GM23338 (cell line): ENCODE data around the gene PLPP4. TPM values are rescaled to one million over a fixed set of nuclear protein-coding genes. Genes with fewer than 3 reads are reported as not detected.

Source experiments
- ATAC-seq: fragments of 200-7000 bp; cut with Tn5 transposase; 3 replicates; pipeline ENCODE4 v1.9.1; 2020
- DNase-seq: peaks from one replicate; pipeline ENCODE4 v3.0.0-alpha.2; 2015; ENCODE audit warnings: low spot score
- H2AFZ ChIP-seq: fragments of 200-600 bp; sonication (generic); 2 replicates; pipeline ENCODE4 v1.8.0; 2016; ENCODE audit warnings: antibody characterized with exemption, mild to moderate bottlenecking, moderate library complexity
- H3F3A ChIP-seq: fragments of 200-600 bp; sonication (generic); replicated peaks from 2 replicates; pipeline ENCODE4 v1.8.0; 2017; ENCODE audit warnings: antibody characterized with exemption, mixed run types, low read depth
- H3K27ac ChIP-seq: fragments of 200-600 bp; sonication (generic); 2 replicates; pipeline ENCODE4 v1.6.1; 2016; ENCODE audit warnings: low read depth
- H3K27me3 ChIP-seq: fragments of 200-600 bp; sonication (generic); 2 replicates; pipeline ENCODE4 v1.8.0; 2016; ENCODE audit warnings: mild to moderate bottlenecking, mixed run types, moderate library complexity; ENCODE audit not compliant: insufficient read depth
- H3K36me3 ChIP-seq: fragments of 200-600 bp; sonication (generic); 2 replicates; pipeline ENCODE4 v1.8.0; 2016; ENCODE audit warnings: mild to moderate bottlenecking; ENCODE audit not compliant: insufficient read depth
- H3K4me1 ChIP-seq: fragments of 200-600 bp; sonication (generic); 2 replicates; pipeline ENCODE4 v1.8.0; 2016; ENCODE audit warnings: mild to moderate bottlenecking, moderate library complexity; ENCODE audit not compliant: insufficient read depth
- H3K4me2 ChIP-seq: fragments of 200-600 bp; sonication (generic); 2 replicates; pipeline ENCODE4 v1.7.1; 2017; ENCODE audit warnings: mixed run types
- H3K4me3 ChIP-seq: fragments of 200-600 bp; sonication (generic); 2 replicates; pipeline ENCODE4 v1.6.1; 2016; ENCODE audit warnings: mixed run types
- H3K79me2 ChIP-seq: fragments of 200-600 bp; sonication (generic); replicated peaks from 2 replicates; pipeline ENCODE4 v1.8.0; 2017; ENCODE audit warnings: mild to moderate bottlenecking; ENCODE audit not compliant: insufficient read depth
- H3K9me2 ChIP-seq: fragments of 200-600 bp; sonication (generic); 2 replicates; pipeline ENCODE4 v1.8.0; 2017; ENCODE audit not compliant: insufficient read depth
- H4K20me1 ChIP-seq: fragments of 200-600 bp; sonication (generic); replicated peaks from 2 replicates; pipeline ENCODE4 v1.8.0; 2017; ENCODE audit warnings: mild to moderate bottlenecking; ENCODE audit not compliant: insufficient read depth
- H3K27ac Mint-ChIP-seq: 2 replicates; pipeline ENCODE4 v1.8.0; 2020; ENCODE audit warnings: inconsistent platforms, mild to moderate bottlenecking, moderate library complexity, mixed read lengths
- H3K27me3 Mint-ChIP-seq: 3 replicates; pipeline ENCODE4 v1.8.0; 2022; ENCODE audit warnings: low read depth, mild to moderate bottlenecking, moderate library complexity, mixed read lengths, inconsistent platforms; ENCODE audit not compliant: insufficient read depth, poor library complexity
- H3K36me3 Mint-ChIP-seq: 3 replicates; pipeline ENCODE4 v1.8.0; 2021; ENCODE audit warnings: low read depth, mild to moderate bottlenecking, inconsistent platforms, moderate library complexity, mixed read lengths
- H3K4me1 Mint-ChIP-seq: 3 replicates; pipeline ENCODE4 v1.8.0; 2020; ENCODE audit warnings: mild to moderate bottlenecking, inconsistent platforms, mixed read lengths
- H3K4me3 Mint-ChIP-seq: 3 replicates; pipeline ENCODE4 v1.8.0; 2021; ENCODE audit warnings: moderate library complexity, mild to moderate bottlenecking, inconsistent platforms, mixed read lengths
- H3K9me3 Mint-ChIP-seq: 3 replicates; pipeline ENCODE4 v1.8.0; 2020; ENCODE audit warnings: moderate library complexity, mild to moderate bottlenecking, inconsistent platforms, mixed read lengths
- CREB1 ChIP-seq: fragments of 250-450 bp; sonication (Bioruptor Pico); IDR thresholded peaks from 2 replicates; pipeline ENCODE4 v1.5.0; 2020; ENCODE audit warnings: low read depth, mild to moderate bottlenecking, moderate library complexity
- CTCF ChIP-seq, 2 experiments: fragments of 200-600 bp in 1 of 2; sonication (generic) in 1 of 2; conservative IDR thresholded peaks; 2 replicates each; pipeline versions ENCODE4 v1.5.1 to v1.6.1; 2016 to 2017; ENCODE audit warnings: antibody characterized with exemption in 2 of 2, low read depth in 2 of 2, mild to moderate bottlenecking in 2 of 2, moderate library complexity in 1 of 2
- JUNB ChIP-seq: IDR thresholded peaks from one replicate; pipeline ENCODE4 v1.6.1; 2016; ENCODE audit warnings: antibody characterized with exemption; ENCODE audit not compliant: unreplicated experiment
- STAT1 ChIP-seq: IDR thresholded peaks from one replicate; pipeline ENCODE4 v1.6.1; 2016; ENCODE audit warnings: antibody characterized with exemption; ENCODE audit not compliant: unreplicated experiment
- ZNF114 ChIP-seq: fragments of 250-450 bp; sonication (Bioruptor Pico); IDR thresholded peaks from 2 replicates; pipeline ENCODE4 v1.5.0; 2020; ENCODE audit warnings: mild to moderate bottlenecking, moderate library complexity
- ZNF331 ChIP-seq: fragments of 250-450 bp; sonication (Bioruptor Pico); IDR thresholded peaks from 2 replicates; pipeline ENCODE4 v1.5.0; 2020; ENCODE audit warnings: low read depth, mild to moderate bottlenecking, moderate library complexity
- polyA plus RNA-seq: library from polyadenylated mRNA; unstranded; fragments of >200 nt; fragmentation: Nextera tagmentation; extraction: Ambion mirVana; gene quantifications from 2 replicates; pipeline ENCODE4 v1.2.1, GENCODE V29; 2016
- total RNA-seq: library from RNA; depleted of rRNA; stranded (reverse); fragments of >200 nt; shearing (Covaris generic); gene quantifications from 2 replicates; pipeline ENCODE4 v1.2.3, GENCODE V29; 2014
- TF ChIP-seq, protein P1 (sequence below): IDR thresholded peaks from 2 replicates; pipeline ENCODE4 v1.6.1; 2016; ENCODE audit warnings: antibody characterized with exemption
- TF ChIP-seq, protein P2 (sequence below): IDR thresholded peaks from one replicate; pipeline ENCODE4 v1.6.1; 2018; ENCODE audit warnings: antibody characterized with exemption; ENCODE audit not compliant: unreplicated experiment

Gene PLPP4
- total and polyA plus RNA-seq, 2 experiments from 2014 or later: 0.24 to 0.31 TPM

GRCh38 chr10:120477021-120477742 is 20.2 kb downstream of the PLPP4 start (continued):
- TF ChIP-seq CTCF (conservative IDR thresholded peaks at IDR 0.05; ENCODE audit: low read depth in 2 of 2) (no peak), ZNF331 (no peak), CREB1 (CRISPR knock-in tag) (no peak), JUNB (no peak)
- TF ChIP-seq, protein P1, sequence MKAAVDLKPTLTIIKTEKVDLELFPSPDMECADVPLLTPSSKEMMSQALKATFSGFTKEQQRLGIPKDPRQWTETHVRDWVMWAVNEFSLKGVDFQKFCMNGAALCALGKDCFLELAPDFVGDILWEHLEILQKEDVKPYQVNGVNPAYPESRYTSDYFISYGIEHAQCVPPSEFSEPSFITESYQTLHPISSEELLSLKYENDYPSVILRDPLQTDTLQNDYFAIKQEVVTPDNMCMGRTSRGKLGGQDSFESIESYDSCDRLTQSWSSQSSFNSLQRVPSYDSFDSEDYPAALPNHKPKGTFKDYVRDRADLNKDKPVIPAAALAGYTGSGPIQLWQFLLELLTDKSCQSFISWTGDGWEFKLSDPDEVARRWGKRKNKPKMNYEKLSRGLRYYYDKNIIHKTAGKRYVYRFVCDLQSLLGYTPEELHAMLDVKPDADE: no peak

DNA sequence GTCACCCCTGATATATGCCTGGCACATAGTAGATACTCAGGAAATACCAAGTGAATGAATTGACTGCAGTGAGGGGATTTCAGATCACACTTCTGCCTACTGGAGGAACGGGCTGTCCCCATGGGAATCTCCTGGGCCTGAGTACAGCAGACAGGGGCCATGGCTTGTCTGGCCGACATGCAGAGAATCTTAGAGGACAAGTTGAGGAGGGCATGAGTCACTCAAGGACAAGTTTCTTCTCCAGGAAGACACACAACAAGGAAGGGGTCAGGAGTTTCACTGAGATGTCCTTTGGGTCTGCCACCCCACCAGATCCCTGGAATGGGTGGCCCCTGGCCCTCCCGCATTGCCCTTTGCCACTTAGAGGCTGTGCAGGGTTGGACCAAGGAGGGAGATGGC is 20.7 kb downstream of the PLPP4 start:
- Mint-ChIP-seq H3K27me3 (peaks cover 5% of the 10 kb centered on the region), H3K4me1 (no peaks in the 10 kb centered on the region), H3K9me3 (peaks cover 14% of the 10 kb centered on the region), H3K36me3 (peaks cover 7% of the 10 kb centered on the region; the same call in 2 of the 3 replicates), H3K4me3 (no peak overlapping the region), H3K27ac (no peak overlapping the region)
- Histone ChIP-seq H3K27ac (no peak overlapping the region), H2AFZ (no peak overlapping the region), H3K4me2 (no peak overlapping the region), H3K79me2 (no peaks in the 10 kb centered on the region), H3K9me2 (peaks cover 1% of the 10 kb centered on the region; the same call in 1 of the 2 replicates), H3K4me1 (no peaks in the 10 kb centered on the region), H4K20me1 (no peaks in the 10 kb centered on the region), H3K36me3 (no peaks in the 10 kb centered on the region), H3K4me3 (no peak overlapping the region), H3F3A (no peaks in the 10 kb centered on the region), H3K27me3 (no peaks in the 10 kb centered on the region)
- ATAC-seq (no peak), DNase-seq (no peak)
- TF ChIP-seq ZNF114 (CRISPR knock-in tag) (no peak), CREB1 (CRISPR knock-in tag) (no peak), ZNF331 (no peak), STAT1 (no peak)
- TF ChIP-seq, protein P2, sequence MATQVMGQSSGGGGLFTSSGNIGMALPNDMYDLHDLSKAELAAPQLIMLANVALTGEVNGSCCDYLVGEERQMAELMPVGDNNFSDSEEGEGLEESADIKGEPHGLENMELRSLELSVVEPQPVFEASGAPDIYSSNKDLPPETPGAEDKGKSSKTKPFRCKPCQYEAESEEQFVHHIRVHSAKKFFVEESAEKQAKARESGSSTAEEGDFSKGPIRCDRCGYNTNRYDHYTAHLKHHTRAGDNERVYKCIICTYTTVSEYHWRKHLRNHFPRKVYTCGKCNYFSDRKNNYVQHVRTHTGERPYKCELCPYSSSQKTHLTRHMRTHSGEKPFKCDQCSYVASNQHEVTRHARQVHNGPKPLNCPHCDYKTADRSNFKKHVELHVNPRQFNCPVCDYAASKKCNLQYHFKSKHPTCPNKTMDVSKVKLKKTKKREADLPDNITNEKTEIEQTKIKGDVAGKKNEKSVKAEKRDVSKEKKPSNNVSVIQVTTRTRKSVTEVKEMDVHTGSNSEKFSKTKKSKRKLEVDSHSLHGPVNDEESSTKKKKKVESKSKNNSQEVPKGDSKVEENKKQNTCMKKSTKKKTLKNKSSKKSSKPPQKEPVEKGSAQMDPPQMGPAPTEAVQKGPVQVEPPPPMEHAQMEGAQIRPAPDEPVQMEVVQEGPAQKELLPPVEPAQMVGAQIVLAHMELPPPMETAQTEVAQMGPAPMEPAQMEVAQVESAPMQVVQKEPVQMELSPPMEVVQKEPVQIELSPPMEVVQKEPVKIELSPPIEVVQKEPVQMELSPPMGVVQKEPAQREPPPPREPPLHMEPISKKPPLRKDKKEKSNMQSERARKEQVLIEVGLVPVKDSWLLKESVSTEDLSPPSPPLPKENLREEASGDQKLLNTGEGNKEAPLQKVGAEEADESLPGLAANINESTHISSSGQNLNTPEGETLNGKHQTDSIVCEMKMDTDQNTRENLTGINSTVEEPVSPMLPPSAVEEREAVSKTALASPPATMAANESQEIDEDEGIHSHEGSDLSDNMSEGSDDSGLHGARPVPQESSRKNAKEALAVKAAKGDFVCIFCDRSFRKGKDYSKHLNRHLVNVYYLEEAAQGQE: no peak
- TF ChIP-seq, protein P1: no peak
